Stimulated activated naive CD4-positive, alpha-beta T cell treated with Interleukin-2 at 50 U/mL for 16 hours (primary cell): ENCODE measurements around the gene KIAA1671.
"Not testable (repeated sequence)": the region's sequence is repeated elsewhere in the genome, so short reads cannot be mapped to it uniquely, and the experiment has no call there.

Experiments
- DNase-seq: peaks from one replicate; lab custom pipeline; 2025; lab: John Stamatoyannopoulos, UW

The KIAA1671 gene

GRCh38 chr22:25172153-25172552 is 219.6 kb downstream of the KIAA1671 start:
- DNase-seq: peak; percentile 5

- DNase-seq: no peak
Observed at GRCh38 chr22:25174156-25174887, 221.8 kb downstream of the KIAA1671 start.

GRCh38 chr22:25174888-25175411 is 222.4 kb downstream of the KIAA1671 start:
- DNase-seq: no peak

GRCh38 chr22:25176175-25176574 is 223.7 kb downstream of the KIAA1671 start:
- no peak for DNase-seq

GRCh38 chr22:25176799-25177198 is 224.3 kb downstream of the KIAA1671 start:
- DNase-seq: no peak

GRCh38 chr22:25177226-25177625 is 224.7 kb downstream of the KIAA1671 start:
- no peak for DNase-seq

GRCh38 chr22:25177895-25178294 is 225.4 kb downstream of the KIAA1671 start:
- DNase-seq: no peak

GRCh38 chr22:25178348-25178747 is 225.8 kb downstream of the KIAA1671 start:
- DNase-seq: not testable (repeated sequence)

GRCh38 chr22:25178869-25179631 is 226.5 kb downstream of the KIAA1671 start:
- DNase-seq: not testable (repeated sequence)

GRCh38 chr22:25182131-25183110 is 229.9 kb downstream of the KIAA1671 start:
- DNase-seq: no peak

GRCh38 chr22:25183949-25184619 is 231.6 kb downstream of the KIAA1671 start:
- no peak for DNase-seq

GRCh38 chr22:25186140-25186539 is 233.6 kb downstream of the KIAA1671 start:
- no peak for DNase-seq

GRCh38 chr22:25187469-25187868 is 235.0 kb downstream of the KIAA1671 start:
- DNase-seq: no peak

- DNase-seq: no peak
Observed at GRCh38 chr22:25192406-25192805, 239.9 kb downstream of the KIAA1671 start.

- DNase-seq: no peak
Observed at GRCh38 chr22:25193130-25193529, 240.6 kb downstream of the KIAA1671 start.

- no peak for DNase-seq
Observed at GRCh38 chr22:25193548-25193947, 241.0 kb downstream of the KIAA1671 start.

GRCh38 chr22:25196326-25196725 is 243.8 kb downstream of the KIAA1671 start:
- DNase-seq: no peak

- DNase-seq: no peak
Observed at GRCh38 chr22:25197340-25197739, 244.8 kb downstream of the KIAA1671 start.

GRCh38 chr22:25199731-25200520 is 247.4 kb downstream of the KIAA1671 start, which contains the start of gene CRYBB3:
Gene CRYBB3, plus strand, starts transcription at chr22:25199858. Its CDS starts 1,539 bp downstream, at chr22:25201397.
- no peak for DNase-seq

GRCh38 chr22:25200967-25201366 is 248.5 kb downstream of the KIAA1671 start:
- DNase-seq: no peak
